ENCODE data around the gene NGLY1. TPM values are rescaled to one million over a fixed set of nuclear protein-coding genes. Genes with fewer than 3 reads are reported as not detected.

The NGLY1 gene
- total and polyA plus RNA-seq, 9 of the 15 experiments (the other 6 are each of a cell fraction or from before 2014, with no cell fraction given): 52.2 to 124 (median 87.6) TPM

- in situ Hi-C loops (cut with MboI) (no loop called here), intact Hi-C loops (cut with micrococcal nuclease) (no loop called here)
- H3K4me1 ChIP-seq (replicated peaks in 1 of 2; ENCODE audit: control insufficient read depth in 2 of 2, insufficient read depth in 2 of 2, low read length in 2 of 2): peaks cover 0 to 5% of the 10 kb centered on the region in 2 experiments; a peak in 2 of 5 replicates
- FAIRE-seq (no peak), DNase-seq (ENCODE audit: extremely low read depth in 1 of 4, low spot score in 3 of 4) (no peak), ATAC-seq (no peak)
- no peak overlapping the region for H3K9ac ChIP-seq (ENCODE audit: insufficient read depth in 1 of 2, low read depth in 2 of 2, low read length in 2 of 2)
- no peaks in the 10 kb centered on the region for H3K9me1 ChIP-seq (ENCODE audit: control insufficient read depth, insufficient read depth, low read length)
- H3K4me3 ChIP-seq: no peak overlapping the region
- no peak overlapping the region for H2AFZ ChIP-seq (ENCODE audit: low read depth, low read length)
- WGBS (ENCODE audit: insufficient coverage, low coverage, missing lambda C conversion rate): 0% methylated on average over 3 of the region's 3 CpGs
- no peaks in the 10 kb centered on the region for H3K79me2 ChIP-seq (ENCODE audit: control insufficient read depth, insufficient read depth, low read length)
- H3K9me3 ChIP-seq (replicated peaks; ENCODE audit: control insufficient read depth, insufficient read depth, low read depth, low read length): no peaks in the 10 kb centered on the region
- ChIA-PET CTCF (ENCODE audit: low intra/inter-chr PET ratio) (no interaction called here), POLR2A (interaction anchor here (1.3 kb wide), 1 partner anchor 13 kb away, joined by 4 read pairs; no protein-coding TSS in a partner anchor)
- H3K27ac ChIP-seq (ENCODE audit: extremely low read depth, low read depth, low read length): no peak overlapping the region
- peaks cover 8 to 10% of the 10 kb centered on the region in 2 experiments; a peak in 3 of 5 replicates for H3K27me3 ChIP-seq (ENCODE audit: control insufficient read depth in 2 of 2, insufficient read depth in 2 of 2, low read length in 2 of 2)
- H4K20me1 ChIP-seq (replicated peaks; ENCODE audit: control insufficient read depth, insufficient read depth, low read length): no peaks in the 10 kb centered on the region
- TF ChIP-seq CEBPB (tag; IDR thresholded peaks at IDR 0.05) (peak; percentile 37; the same call in 1 of the 2 replicates), BCL6 (CRISPR knock-in tag; IDR thresholded peaks at IDR 0.05) (no peak)
- H3K4me2 ChIP-seq (ENCODE audit: insufficient read depth, low read length): no peak overlapping the region
- no peaks in the 10 kb centered on the region for H3K36me3 ChIP-seq (ENCODE audit: control insufficient read depth, insufficient read depth, low read length)
- no TSS peak for BruUV-seq (replicated peaks)
These were observed 94.0 kb downstream of the NGLY1 start for GRCh38 chr3:25689226-25689625.

- WGBS (ENCODE audit: insufficient coverage, low coverage, missing lambda C conversion rate): 0% methylated on average over 1 of the region's 1 CpG
- H3K4me3 ChIP-seq: no peak overlapping the region
- no peak overlapping the region for H2AFZ ChIP-seq (ENCODE audit: low read depth, low read length)
- no peak overlapping the region for H3K9ac ChIP-seq (ENCODE audit: insufficient read depth in 1 of 2, low read depth in 2 of 2, low read length in 2 of 2)
- H3K4me1 ChIP-seq (replicated peaks in 1 of 2; ENCODE audit: control insufficient read depth in 2 of 2, insufficient read depth in 2 of 2, low read length in 2 of 2): peaks cover 0 to 5% of the 10 kb centered on the region in 2 experiments; a peak in 2 of 5 replicates
- no peak for DNase-seq (ENCODE audit: extremely low read depth in 1 of 4, low spot score in 3 of 4)
- in situ Hi-C loops (cut with MboI) (no loop called here), intact Hi-C loops (cut with micrococcal nuclease) (no loop called here)
- H3K36me3 ChIP-seq (ENCODE audit: control insufficient read depth, insufficient read depth, low read length): no peaks in the 10 kb centered on the region
- H4K20me1 ChIP-seq (replicated peaks; ENCODE audit: control insufficient read depth, insufficient read depth, low read length): no peaks in the 10 kb centered on the region
- no peak for ATAC-seq
- POLR2A ChIA-PET: interaction anchor here (1.0 kb wide), 1 partner anchor 71 kb away, joined by 3 read pairs; no protein-coding TSS in a partner anchor
- no peaks in the 10 kb centered on the region for H3K9me3 ChIP-seq (replicated peaks; ENCODE audit: control insufficient read depth, insufficient read depth, low read depth, low read length)
- no peak overlapping the region for H3K4me2 ChIP-seq (ENCODE audit: insufficient read depth, low read length)
- H3K79me2 ChIP-seq (ENCODE audit: control insufficient read depth, insufficient read depth, low read length): no peaks in the 10 kb centered on the region
- no peaks in the 10 kb centered on the region for H3K9me1 ChIP-seq (ENCODE audit: control insufficient read depth, insufficient read depth, low read length)
- CTCF ChIA-PET (ENCODE audit: low intra/inter-chr PET ratio): no interaction called here
- no peak overlapping the region for H3K27ac ChIP-seq (ENCODE audit: extremely low read depth, low read depth, low read length)
- FAIRE-seq: no peak
- no TSS peak for BruUV-seq (replicated peaks)
- peaks cover 8 to 10% of the 10 kb centered on the region in 2 experiments; a peak in 3 of 5 replicates for H3K27me3 ChIP-seq (ENCODE audit: control insufficient read depth in 2 of 2, insufficient read depth in 2 of 2, low read length in 2 of 2)
- TF ChIP-seq TAL1 (IDR thresholded peaks at IDR 0.05): no peak
- TF ChIP-seq ZNF780A (CRISPR knock-in tag; IDR thresholded peaks at IDR 0.05): no peak
- TF ChIP-seq ZBED1 (IDR thresholded peaks at IDR 0.05): no peak
- TF ChIP-seq HNRNPH1 (optimal IDR thresholded peaks at IDR 0.05; ENCODE audit: low read depth, low read length): no peak
- no peak for TF ChIP-seq E4F1 (CRISPR knock-in tag; IDR thresholded peaks at IDR 0.05; ENCODE audit: borderline replicate concordance)
- TF ChIP-seq POLR2B (IDR thresholded peaks at IDR 0.05; ENCODE audit: low read depth, partially characterized antibody): no peak
- TF ChIP-seq HDAC6 (IDR thresholded peaks at IDR 0.05; ENCODE audit: low read depth, low read length): no peak
- no peak for TF ChIP-seq PHB2 (IDR thresholded peaks at IDR 0.05; ENCODE audit: low read depth)
- TF ChIP-seq, protein P1, sequence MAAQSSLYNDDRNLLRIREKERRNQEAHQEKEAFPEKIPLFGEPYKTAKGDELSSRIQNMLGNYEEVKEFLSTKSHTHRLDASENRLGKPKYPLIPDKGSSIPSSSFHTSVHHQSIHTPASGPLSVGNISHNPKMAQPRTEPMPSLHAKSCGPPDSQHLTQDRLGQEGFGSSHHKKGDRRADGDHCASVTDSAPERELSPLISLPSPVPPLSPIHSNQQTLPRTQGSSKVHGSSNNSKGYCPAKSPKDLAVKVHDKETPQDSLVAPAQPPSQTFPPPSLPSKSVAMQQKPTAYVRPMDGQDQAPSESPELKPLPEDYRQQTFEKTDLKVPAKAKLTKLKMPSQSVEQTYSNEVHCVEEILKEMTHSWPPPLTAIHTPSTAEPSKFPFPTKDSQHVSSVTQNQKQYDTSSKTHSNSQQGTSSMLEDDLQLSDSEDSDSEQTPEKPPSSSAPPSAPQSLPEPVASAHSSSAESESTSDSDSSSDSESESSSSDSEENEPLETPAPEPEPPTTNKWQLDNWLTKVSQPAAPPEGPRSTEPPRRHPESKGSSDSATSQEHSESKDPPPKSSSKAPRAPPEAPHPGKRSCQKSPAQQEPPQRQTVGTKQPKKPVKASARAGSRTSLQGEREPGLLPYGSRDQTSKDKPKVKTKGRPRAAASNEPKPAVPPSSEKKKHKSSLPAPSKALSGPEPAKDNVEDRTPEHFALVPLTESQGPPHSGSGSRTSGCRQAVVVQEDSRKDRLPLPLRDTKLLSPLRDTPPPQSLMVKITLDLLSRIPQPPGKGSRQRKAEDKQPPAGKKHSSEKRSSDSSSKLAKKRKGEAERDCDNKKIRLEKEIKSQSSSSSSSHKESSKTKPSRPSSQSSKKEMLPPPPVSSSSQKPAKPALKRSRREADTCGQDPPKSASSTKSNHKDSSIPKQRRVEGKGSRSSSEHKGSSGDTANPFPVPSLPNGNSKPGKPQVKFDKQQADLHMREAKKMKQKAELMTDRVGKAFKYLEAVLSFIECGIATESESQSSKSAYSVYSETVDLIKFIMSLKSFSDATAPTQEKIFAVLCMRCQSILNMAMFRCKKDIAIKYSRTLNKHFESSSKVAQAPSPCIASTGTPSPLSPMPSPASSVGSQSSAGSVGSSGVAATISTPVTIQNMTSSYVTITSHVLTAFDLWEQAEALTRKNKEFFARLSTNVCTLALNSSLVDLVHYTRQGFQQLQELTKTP (IDR thresholded peaks at IDR 0.05; ENCODE audit: low read depth in 1 of 2, partially characterized antibody in 2 of 2): no peak
These were observed 95.5 kb downstream of the NGLY1 start for GRCh38 chr3:25687742-25688141.
